ENCODE data around the gene ADAMTS15.

DNA sequence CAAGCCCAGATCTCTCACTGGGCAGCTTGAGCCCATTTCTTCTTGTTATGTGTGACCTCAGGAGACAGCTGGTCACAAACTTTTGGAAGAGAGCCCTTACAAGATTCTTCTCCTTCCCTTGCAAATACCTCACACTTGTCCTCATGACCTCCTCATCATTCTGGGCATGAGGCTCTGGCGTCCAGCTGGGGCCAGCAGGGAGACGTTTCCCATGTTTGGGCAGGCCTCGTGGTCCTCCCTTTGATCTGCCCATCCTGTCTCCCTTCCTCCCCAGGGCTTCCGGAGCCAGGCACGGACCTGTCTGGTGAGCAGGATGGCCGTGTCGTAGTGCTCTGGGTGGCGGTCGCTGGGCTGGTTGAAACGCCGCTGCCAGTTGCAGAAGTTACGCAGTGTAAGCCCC, 29.7 kb upstream of the ADAMTS15 start:
- TF ChIP-seq, protein P1, sequence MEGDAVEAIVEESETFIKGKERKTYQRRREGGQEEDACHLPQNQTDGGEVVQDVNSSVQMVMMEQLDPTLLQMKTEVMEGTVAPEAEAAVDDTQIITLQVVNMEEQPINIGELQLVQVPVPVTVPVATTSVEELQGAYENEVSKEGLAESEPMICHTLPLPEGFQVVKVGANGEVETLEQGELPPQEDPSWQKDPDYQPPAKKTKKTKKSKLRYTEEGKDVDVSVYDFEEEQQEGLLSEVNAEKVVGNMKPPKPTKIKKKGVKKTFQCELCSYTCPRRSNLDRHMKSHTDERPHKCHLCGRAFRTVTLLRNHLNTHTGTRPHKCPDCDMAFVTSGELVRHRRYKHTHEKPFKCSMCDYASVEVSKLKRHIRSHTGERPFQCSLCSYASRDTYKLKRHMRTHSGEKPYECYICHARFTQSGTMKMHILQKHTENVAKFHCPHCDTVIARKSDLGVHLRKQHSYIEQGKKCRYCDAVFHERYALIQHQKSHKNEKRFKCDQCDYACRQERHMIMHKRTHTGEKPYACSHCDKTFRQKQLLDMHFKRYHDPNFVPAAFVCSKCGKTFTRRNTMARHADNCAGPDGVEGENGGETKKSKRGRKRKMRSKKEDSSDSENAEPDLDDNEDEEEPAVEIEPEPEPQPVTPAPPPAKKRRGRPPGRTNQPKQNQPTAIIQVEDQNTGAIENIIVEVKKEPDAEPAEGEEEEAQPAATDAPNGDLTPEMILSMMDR (IDR thresholded peaks at IDR 0.05), result no peak
- peak; percentile 76 to 84 for TF ChIP-seq POLR2AphosphoS5 (IDR thresholded peaks at IDR 0.05)
- no peak for TF ChIP-seq EP300 (IDR thresholded peaks at IDR 0.05)
